ENCODE results near the gene DNAH11.
A peak's percentile ranks its signal among the peaks of the same experiment; 100 is the strongest.

The DNAH11 gene

GRCh38 chr7:21603462-21603861 is 60.6 kb downstream of the DNAH11 start:
- no peak for TF ChIP-seq CTCF (IDR thresholded peaks at IDR 0.05; ENCODE audit: extremely low read depth, insufficient read depth, missing control alignments)
- in situ Hi-C loops (cut with MboI; ENCODE audit: low pct_unique_long_range_greater_than_20kb, low sequenced_read_pairs, unreplicated experiment) = no loop called here
- no peak for DNase-seq (ENCODE audit: low spot score)

- DNase-seq (ENCODE audit: low spot score) = peak; percentile 6
- in situ Hi-C loops (cut with MboI; ENCODE audit: low pct_unique_long_range_greater_than_20kb, low sequenced_read_pairs, unreplicated experiment) = no loop called here
- no peak for TF ChIP-seq CTCF (IDR thresholded peaks at IDR 0.05; ENCODE audit: extremely low read depth, insufficient read depth, missing control alignments)
These were observed 61.3 kb downstream of the DNAH11 start for GRCh38 chr7:21603972-21604749.

- no peak for TF ChIP-seq CTCF (IDR thresholded peaks at IDR 0.05; ENCODE audit: extremely low read depth, insufficient read depth, missing control alignments)
- in situ Hi-C loops (cut with MboI; ENCODE audit: low pct_unique_long_range_greater_than_20kb, low sequenced_read_pairs, unreplicated experiment) = no loop called here
- no peak for DNase-seq (ENCODE audit: low spot score)
These were observed 62.3 kb downstream of the DNAH11 start for GRCh38 chr7:21605008-21605585.

GRCh38 chr7:21608465-21608864 is 65.6 kb downstream of the DNAH11 start:
- in situ Hi-C loops (cut with MboI; ENCODE audit: low pct_unique_long_range_greater_than_20kb, low sequenced_read_pairs, unreplicated experiment) = no loop called here
- no peak for TF ChIP-seq CTCF (IDR thresholded peaks at IDR 0.05; ENCODE audit: extremely low read depth, insufficient read depth, missing control alignments)
- DNase-seq (ENCODE audit: low spot score) = no peak

GRCh38 chr7:21611129-21611528 is 68.3 kb downstream of the DNAH11 start:
- in situ Hi-C loops (cut with MboI; ENCODE audit: low pct_unique_long_range_greater_than_20kb, low sequenced_read_pairs, unreplicated experiment) = no loop called here
- no peak for TF ChIP-seq CTCF (IDR thresholded peaks at IDR 0.05; ENCODE audit: extremely low read depth, insufficient read depth, missing control alignments)
- no peak for DNase-seq (ENCODE audit: low spot score)

GRCh38 chr7:21616091-21616490 is 73.3 kb downstream of the DNAH11 start:
- in situ Hi-C loops (cut with MboI; ENCODE audit: low pct_unique_long_range_greater_than_20kb, low sequenced_read_pairs, unreplicated experiment) = no loop called here
- no peak for TF ChIP-seq CTCF (IDR thresholded peaks at IDR 0.05; ENCODE audit: extremely low read depth, insufficient read depth, missing control alignments)
- DNase-seq (ENCODE audit: low spot score) = no peak

Data from GM13977 (cell line).